ENCODE results near the gene OSBPL7. TPM values are rescaled to one million over a fixed set of nuclear protein-coding genes. Genes with fewer than 3 reads are reported as not detected.
A peak's percentile ranks its signal among the peaks of the same experiment; 100 is the strongest.

The OSBPL7 gene
- total RNA-seq, 2 donors from 2014 or later: 18.2 to 42.2 TPM

DNA sequence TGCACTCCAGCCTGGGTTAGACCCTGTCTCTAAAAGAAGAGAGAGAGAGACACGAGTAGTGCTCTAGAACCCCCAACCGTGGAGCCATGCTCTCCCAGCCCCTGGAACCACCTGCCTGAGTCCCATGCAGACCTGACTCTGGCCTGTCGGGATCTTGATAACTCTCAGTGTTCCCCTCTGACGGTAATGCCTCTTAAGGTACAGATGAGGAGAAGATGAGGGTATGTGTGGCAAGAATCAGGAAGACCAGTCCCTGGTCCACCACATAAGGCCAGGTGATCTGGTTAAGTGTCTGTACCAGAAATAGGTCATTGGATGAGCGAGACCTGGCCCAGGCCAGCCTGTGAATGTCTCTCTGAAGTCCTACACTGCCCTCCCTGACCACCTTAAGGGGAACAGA is 18.4 kb downstream of the OSBPL7 start:
- peaks cover 0 to 10% of the 10 kb centered on the region in 2 donors for H3K36me3 ChIP-seq (replicated peaks in 1 of 2; ENCODE audit: insufficient read depth in 1 of 2, low read depth in 2 of 2)
- intact Hi-C loops (cut with DNase I): loop anchor here (10.0 kb wide), 2 partner anchors 108 to 148 kb away; partner anchors contain the start of gene TBKBP1
- H3K9me3 ChIP-seq: no peaks in the 10 kb centered on the region
- H3K27me3 ChIP-seq: no peaks in the 10 kb centered on the region
- no peak for DNase-seq
- TF ChIP-seq, protein P1, sequence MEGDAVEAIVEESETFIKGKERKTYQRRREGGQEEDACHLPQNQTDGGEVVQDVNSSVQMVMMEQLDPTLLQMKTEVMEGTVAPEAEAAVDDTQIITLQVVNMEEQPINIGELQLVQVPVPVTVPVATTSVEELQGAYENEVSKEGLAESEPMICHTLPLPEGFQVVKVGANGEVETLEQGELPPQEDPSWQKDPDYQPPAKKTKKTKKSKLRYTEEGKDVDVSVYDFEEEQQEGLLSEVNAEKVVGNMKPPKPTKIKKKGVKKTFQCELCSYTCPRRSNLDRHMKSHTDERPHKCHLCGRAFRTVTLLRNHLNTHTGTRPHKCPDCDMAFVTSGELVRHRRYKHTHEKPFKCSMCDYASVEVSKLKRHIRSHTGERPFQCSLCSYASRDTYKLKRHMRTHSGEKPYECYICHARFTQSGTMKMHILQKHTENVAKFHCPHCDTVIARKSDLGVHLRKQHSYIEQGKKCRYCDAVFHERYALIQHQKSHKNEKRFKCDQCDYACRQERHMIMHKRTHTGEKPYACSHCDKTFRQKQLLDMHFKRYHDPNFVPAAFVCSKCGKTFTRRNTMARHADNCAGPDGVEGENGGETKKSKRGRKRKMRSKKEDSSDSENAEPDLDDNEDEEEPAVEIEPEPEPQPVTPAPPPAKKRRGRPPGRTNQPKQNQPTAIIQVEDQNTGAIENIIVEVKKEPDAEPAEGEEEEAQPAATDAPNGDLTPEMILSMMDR (IDR thresholded peaks at IDR 0.05): no peak
- no peak for TF ChIP-seq POLR2A (IDR thresholded peaks at IDR 0.05)
- no peak for ATAC-seq
- H3K27ac ChIP-seq: no peak overlapping the region
- no peaks in the 10 kb centered on the region for H3K4me1 ChIP-seq
- no peak overlapping the region for H3K4me3 ChIP-seq
- 50 to 67% methylated on average over 5 of the region's 5 CpGs for WGBS, 2 donors

DNA sequence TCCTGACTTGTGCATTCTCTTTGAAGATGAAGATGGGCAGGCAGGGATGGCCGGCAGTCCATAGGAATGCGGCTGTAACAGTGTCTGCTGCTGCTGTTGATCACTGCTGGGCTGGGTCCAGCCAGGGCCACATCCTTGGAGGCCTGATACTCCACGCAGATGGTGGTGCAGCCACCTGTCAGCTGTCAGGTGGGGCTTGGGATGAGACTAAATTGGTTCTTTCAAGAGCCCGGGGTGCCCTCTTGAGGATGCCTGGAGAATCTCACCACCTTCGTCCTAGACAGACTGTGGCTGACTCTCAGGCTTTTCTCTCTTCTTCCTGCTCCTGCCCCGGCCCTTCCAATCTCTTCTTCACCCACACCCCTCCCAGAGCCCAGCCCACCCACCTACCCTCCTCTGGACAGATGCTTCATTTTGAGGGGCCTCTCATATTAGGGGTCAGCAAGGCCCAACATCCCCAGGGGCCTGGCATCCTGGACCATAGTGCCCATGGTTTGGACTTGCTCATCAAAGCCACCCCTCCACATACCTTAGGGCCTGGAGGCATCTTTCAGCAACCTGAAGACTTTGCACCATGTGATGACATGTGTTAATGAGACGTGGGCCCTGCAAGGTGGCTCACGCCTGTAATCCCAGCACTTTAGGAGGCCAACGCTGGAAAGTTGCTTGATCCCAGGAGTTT is 19.1 kb downstream of the OSBPL7 start:
- no peak overlapping the region for H3K27ac ChIP-seq
- H3K9me3 ChIP-seq: no peaks in the 10 kb centered on the region
- 26 to 29% methylated on average over 9 of the region's 9 CpGs for WGBS, 2 donors
- intact Hi-C loops (cut with DNase I): loop anchor here (10.0 kb wide), 2 partner anchors 108 to 148 kb away; partner anchors contain the start of gene TBKBP1
- ATAC-seq (peak; percentile 84), DNase-seq (peak; percentile 53 to 67 (median 65))
- peaks cover 0 to 4% of the 10 kb centered on the region in 2 donors for H3K36me3 ChIP-seq (replicated peaks in 1 of 2; ENCODE audit: insufficient read depth in 1 of 2, low read depth in 2 of 2)
- H3K4me1 ChIP-seq: no peaks in the 10 kb centered on the region
- TF ChIP-seq, protein P1 (IDR thresholded peaks at IDR 0.05): peak in 6 of 7 experiments; percentile 41 to 64 (median 54)
- TF ChIP-seq POLR2A (IDR thresholded peaks at IDR 0.05): no peak
- H3K27me3 ChIP-seq: no peaks in the 10 kb centered on the region
- no peak overlapping the region for H3K4me3 ChIP-seq

GRCh38 chr17:47801906-47802305 is 19.7 kb downstream of the OSBPL7 start:
- 29% methylated on average over 6 of the region's 6 CpGs for WGBS, 2 donors
- H3K9me3 ChIP-seq: no peaks in the 10 kb centered on the region
- intact Hi-C loops (cut with DNase I): loop anchor here (10.0 kb wide), 2 partner anchors 107 to 147 kb away; partner anchors contain the start of gene TBKBP1

GRCh38 chr17:47801176-47801765 is 20.3 kb downstream of the OSBPL7 start:
- intact Hi-C loops (cut with DNase I): loop anchor here (10.0 kb wide), 2 partner anchors 106 to 146 kb away; partner anchors contain the start of gene TBKBP1
- DNase-seq (no peak), ATAC-seq (no peak)
- H3K27ac ChIP-seq: no peak overlapping the region
- WGBS, 2 donors: 67 to 81% methylated on average over 2 to 4 of the region's 4 CpGs
- no peaks in the 10 kb centered on the region for H3K9me3 ChIP-seq
- H3K4me3 ChIP-seq: no peak overlapping the region
- no peaks in the 10 kb centered on the region for H3K36me3 ChIP-seq (replicated peaks in 1 of 2; ENCODE audit: insufficient read depth in 1 of 2, low read depth in 2 of 2)
- no peaks in the 10 kb centered on the region for H3K4me1 ChIP-seq
- H3K27me3 ChIP-seq: no peaks in the 10 kb centered on the region
- TF ChIP-seq, protein P1 (IDR thresholded peaks at IDR 0.05): no peak
- no peak for TF ChIP-seq POLR2A (IDR thresholded peaks at IDR 0.05)

More at GRCh38 chr17:47801906-47802305, 19.7 kb downstream of the OSBPL7 start:
- DNase-seq: no peak
- no peak overlapping the region for H3K27ac ChIP-seq
- no peak overlapping the region for H3K4me3 ChIP-seq
- H3K36me3 ChIP-seq (replicated peaks in 1 of 2; ENCODE audit: insufficient read depth in 1 of 2, low read depth in 2 of 2): peaks cover 0 to 3% of the 10 kb centered on the region in 2 donors
- TF ChIP-seq, protein P1 (IDR thresholded peaks at IDR 0.05): no peak
- TF ChIP-seq POLR2A (IDR thresholded peaks at IDR 0.05): no peak
- no peaks in the 10 kb centered on the region for H3K4me1 ChIP-seq
- no peak for ATAC-seq
- H3K27me3 ChIP-seq: no peaks in the 10 kb centered on the region

Data from body of pancreas (tissue), 4 donors.